22Rv1 (cell line): ENCODE results near the gene SQOR.

Source experiments
- ZFX ChIP-seq: fragments of 450-650 bp; IDR thresholded peaks from 2 replicates; pipeline ENCODE4 v1.6.1; 2017; ENCODE audit warnings: antibody characterized with exemption, borderline replicate concordance
- TF ChIP-seq, protein P1 (sequence below): fragments of 450-650 bp; IDR thresholded peaks from 2 replicates; pipeline ENCODE4 v1.5.1; 2017; ENCODE audit warnings: mild to moderate bottlenecking

DNA sequence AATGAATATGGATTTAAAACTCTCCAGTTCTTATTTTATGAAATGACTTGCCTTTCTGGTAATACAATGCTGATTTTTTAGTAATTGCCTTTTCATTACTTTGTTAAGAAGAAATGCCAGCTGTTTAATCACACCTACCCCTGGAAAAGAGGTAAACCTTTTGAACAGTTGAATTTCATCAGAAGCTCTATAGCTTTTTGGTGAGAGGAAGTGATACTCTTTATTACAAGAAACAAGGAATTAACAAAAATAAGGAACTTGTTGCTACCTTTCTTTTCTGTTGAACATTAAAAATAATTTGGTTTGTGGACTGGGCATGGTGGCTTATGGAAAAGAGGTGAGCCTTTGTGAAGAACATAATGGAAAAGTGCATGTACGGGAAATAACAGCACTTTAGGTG, 28.0 kb upstream of the SQOR start:
- TF ChIP-seq, protein P1, sequence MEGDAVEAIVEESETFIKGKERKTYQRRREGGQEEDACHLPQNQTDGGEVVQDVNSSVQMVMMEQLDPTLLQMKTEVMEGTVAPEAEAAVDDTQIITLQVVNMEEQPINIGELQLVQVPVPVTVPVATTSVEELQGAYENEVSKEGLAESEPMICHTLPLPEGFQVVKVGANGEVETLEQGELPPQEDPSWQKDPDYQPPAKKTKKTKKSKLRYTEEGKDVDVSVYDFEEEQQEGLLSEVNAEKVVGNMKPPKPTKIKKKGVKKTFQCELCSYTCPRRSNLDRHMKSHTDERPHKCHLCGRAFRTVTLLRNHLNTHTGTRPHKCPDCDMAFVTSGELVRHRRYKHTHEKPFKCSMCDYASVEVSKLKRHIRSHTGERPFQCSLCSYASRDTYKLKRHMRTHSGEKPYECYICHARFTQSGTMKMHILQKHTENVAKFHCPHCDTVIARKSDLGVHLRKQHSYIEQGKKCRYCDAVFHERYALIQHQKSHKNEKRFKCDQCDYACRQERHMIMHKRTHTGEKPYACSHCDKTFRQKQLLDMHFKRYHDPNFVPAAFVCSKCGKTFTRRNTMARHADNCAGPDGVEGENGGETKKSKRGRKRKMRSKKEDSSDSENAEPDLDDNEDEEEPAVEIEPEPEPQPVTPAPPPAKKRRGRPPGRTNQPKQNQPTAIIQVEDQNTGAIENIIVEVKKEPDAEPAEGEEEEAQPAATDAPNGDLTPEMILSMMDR, result no peak
- no peak for TF ChIP-seq ZFX
